ENCODE data around the gene USP7.

USP7 gene

DNA sequence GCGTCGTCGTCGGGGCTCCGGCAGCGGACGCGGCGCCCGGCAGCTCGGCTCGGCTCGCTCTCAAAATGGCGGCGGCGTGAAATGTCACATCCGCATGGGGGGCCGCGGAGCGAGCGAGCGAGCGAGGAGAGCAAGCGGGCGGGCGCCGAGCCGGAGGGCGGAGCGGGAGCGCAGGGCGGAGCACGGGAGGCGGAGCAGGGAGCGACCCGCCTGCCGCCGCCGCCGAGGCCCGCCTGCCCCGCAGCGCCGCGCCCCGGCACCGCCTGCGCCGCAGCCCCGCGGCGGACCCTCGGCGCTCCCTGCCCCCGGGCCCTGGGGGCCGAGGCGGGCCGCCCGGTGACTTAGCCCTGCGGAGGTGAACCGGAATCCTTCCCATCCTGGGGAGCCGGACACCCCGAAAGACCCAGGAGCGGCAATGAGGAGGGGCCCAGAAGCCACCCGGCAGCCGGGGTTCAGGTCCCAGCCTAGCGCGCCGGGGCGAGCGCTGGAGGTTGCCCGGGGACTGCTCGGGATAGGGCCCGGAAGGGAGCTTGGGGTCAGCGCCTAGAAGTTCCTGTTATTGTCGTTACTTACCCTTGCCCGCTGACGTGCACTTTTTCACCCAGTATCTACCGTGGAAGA is at the start of gene USP7:
TSS of gene USP7 (minus strand) at position 86 of the 621 bp plus-strand sequence. CDS start 621 bp downstream, outside the sequence.
- DNase-seq (ENCODE audit: insufficient read length, low spot score): peak; percentile 85
- no peak for TF ChIP-seq CTCF (IDR thresholded peaks at IDR 0.05; ENCODE audit: insufficient read depth, missing control alignments)
- FAIRE-seq: no peak

DNA sequence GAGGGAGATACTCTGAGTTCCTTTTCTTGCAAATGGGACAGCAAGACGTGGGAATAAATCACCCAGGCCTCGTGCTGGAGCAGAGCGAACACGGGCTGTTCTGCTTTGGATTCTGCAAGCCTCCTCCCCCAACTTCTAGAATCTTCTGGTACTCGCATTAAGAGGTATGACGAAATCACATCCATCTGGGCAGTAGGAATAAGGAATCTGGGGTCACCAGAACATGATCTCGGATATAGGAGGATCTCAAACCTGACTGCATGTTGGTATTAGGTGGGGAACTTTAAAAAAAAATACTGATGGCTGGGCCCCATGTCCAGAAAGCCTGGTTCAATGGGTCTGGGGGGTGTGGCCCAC is 49.8 kb upstream of the USP7 start:
- TF ChIP-seq CTCF (IDR thresholded peaks at IDR 0.05; ENCODE audit: insufficient read depth, missing control alignments): no peak
- FAIRE-seq (no peak), DNase-seq (ENCODE audit: insufficient read length, low spot score) (no peak)

- peak; percentile 52 for DNase-seq (ENCODE audit: insufficient read length, low spot score)
- TF ChIP-seq CTCF (IDR thresholded peaks at IDR 0.05; ENCODE audit: insufficient read depth, missing control alignments): peak; percentile 54
- no peak for FAIRE-seq
Measured at GRCh38 chr16:9012848-9013507, 49.3 kb upstream of the USP7 start.

DNA sequence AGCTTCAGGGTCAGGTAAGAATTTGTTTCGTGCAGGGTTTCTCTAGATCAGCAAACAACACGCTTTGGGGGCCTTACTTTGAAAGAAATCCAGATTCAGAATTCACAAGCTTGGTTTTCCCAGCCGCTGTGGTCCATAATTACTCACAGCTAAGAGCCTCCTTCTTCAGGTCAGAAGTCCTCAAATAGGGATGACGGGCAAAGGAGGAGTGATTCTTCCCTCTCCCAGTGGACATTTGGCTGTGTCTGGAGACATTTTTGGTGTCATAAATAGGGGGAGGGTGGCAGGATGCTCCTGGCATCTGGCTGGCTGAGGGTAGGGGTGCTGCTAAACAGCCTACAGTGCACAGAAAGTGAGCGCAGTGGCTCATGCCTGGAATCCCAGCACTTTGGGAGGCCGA is 48.6 kb upstream of the USP7 start:
- TF ChIP-seq CTCF (IDR thresholded peaks at IDR 0.05; ENCODE audit: insufficient read depth, missing control alignments): no peak
- no peak for DNase-seq (ENCODE audit: insufficient read length, low spot score)
- no peak for FAIRE-seq

- DNase-seq (ENCODE audit: insufficient read length, low spot score): peak; percentile 89
- TF ChIP-seq CTCF (IDR thresholded peaks at IDR 0.05; ENCODE audit: insufficient read depth, missing control alignments): peak; percentile 78
- FAIRE-seq: no peak
Measured at GRCh38 chr16:9008601-9009260, 45.0 kb upstream of the USP7 start.

DNA sequence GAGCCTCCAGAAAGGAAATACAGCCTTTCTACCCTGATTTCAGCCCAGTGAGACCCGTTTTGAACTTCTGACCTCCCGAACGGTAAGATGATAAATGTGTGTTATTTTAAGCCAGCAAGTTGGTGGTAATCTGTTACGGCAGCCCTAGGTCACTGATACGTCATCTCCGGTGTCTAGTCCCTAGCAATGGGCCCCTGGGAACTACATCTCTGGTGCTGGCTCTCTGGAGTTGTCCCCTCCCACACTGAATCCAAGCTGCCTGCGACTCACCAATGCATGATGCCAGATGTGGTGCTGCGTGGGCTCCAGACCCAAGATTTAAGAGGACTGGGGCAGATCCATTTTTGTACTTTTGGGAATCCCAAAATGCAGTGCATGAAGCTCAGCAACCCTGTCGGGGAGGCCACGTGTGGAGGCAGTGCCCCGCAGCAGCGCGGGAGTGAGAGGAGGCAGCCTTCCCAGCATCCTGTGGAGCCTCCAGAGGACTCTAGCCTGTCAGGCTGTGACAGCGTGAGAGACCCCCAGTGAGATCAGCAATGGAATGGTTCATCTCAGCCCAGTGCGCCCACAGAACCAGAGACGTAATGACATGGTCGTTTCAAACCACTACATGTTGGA is 43.6 kb upstream of the USP7 start:
- no peak for TF ChIP-seq CTCF (IDR thresholded peaks at IDR 0.05; ENCODE audit: insufficient read depth, missing control alignments)
- FAIRE-seq (no peak), DNase-seq (ENCODE audit: insufficient read length, low spot score) (no peak)

Measured in D721Med (cell line).